Memory B cell (primary cell): ENCODE results near the gene OSBPL5.

Experiments used
- ATAC-seq: fragments of 150-1000 bp; cut with Tn5 transposase; 2 replicates; pipeline ENCODE4 v1.10.0; 2021; ENCODE audit warnings: low read depth, mild to moderate bottlenecking, moderate library complexity
- DNase-seq, 2 donors: peaks; one replicate each; pipeline ENCODE4 v3.0.0; 2022; ENCODE audit warnings: low spot score in 2 of 2
- H3K27ac Mint-ChIP-seq: one replicate; pipeline ENCODE4 v1.8.0; 2022; ENCODE audit warnings: mild to moderate bottlenecking, moderate library complexity, mixed read lengths
- H3K27me3 Mint-ChIP-seq: one replicate; pipeline ENCODE4 v1.8.0; 2022; ENCODE audit warnings: mixed read lengths
- H3K36me3 Mint-ChIP-seq: one replicate; pipeline ENCODE4 v1.8.0; 2022; ENCODE audit warnings: mild to moderate bottlenecking, mixed read lengths
- H3K4me1 Mint-ChIP-seq: one replicate; pipeline ENCODE4 v1.8.0; 2022; ENCODE audit warnings: mixed read lengths
- H3K4me3 Mint-ChIP-seq: one replicate; pipeline ENCODE4 v1.8.0; 2022; ENCODE audit warnings: mild to moderate bottlenecking, moderate library complexity, mixed read lengths
- H3K9me3 Mint-ChIP-seq: one replicate; pipeline ENCODE4 v1.8.0; 2022; ENCODE audit warnings: mixed read lengths

Gene OSBPL5

DNA sequence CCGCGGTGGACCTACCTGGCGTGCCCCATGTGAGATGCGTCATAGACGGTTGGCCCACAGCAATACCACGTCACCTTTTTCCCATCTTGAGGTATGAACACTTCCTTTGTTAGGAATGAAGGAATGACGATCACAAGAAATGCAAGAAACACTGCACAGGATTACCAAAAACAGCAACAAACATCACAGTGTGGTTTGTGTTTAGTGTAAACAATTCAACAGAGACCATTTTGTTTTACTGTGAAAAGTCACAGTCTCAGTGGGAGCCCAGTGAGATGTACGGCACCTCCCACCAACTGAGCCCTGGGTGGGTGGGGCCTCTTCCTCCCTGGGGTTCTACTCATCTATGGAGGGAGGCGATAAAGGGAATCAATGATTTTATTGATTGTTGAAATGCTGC, 124.2 kb downstream of the OSBPL5 start:
- H3K27ac Mint-ChIP-seq, result no peak overlapping the region
- no peak for DNase-seq
- H3K4me3 Mint-ChIP-seq, result no peak overlapping the region
- no peaks in the 10 kb centered on the region for H3K27me3 Mint-ChIP-seq
- H3K36me3 Mint-ChIP-seq, result peaks cover 10% of the 10 kb centered on the region
- no peak for ATAC-seq
- H3K9me3 Mint-ChIP-seq, result no peaks in the 10 kb centered on the region
- H3K4me1 Mint-ChIP-seq, result peaks cover 14% of the 10 kb centered on the region

DNA sequence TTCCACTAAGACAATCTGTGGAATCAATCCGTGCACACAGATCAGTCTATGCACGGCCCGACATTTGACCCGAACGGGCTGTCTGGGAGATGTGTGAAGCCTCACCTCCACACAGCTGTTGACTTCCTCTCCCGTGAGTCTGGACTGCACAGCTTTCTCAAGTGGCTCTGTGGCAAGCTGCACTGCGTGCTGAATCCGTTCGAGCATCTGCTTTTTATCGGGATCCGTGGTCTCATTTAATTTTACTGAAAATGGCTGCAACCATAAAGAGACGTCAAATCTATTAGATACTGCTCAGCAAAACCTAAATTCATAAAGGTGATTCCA, 127.2 kb downstream of the OSBPL5 start:
- H3K27ac Mint-ChIP-seq, result no peak overlapping the region

More for the DNA sequence above, 127.2 kb downstream of the OSBPL5 start:
- Mint-ChIP-seq H3K36me3 (peaks cover 7% of the 10 kb centered on the region), H3K9me3 (no peaks in the 10 kb centered on the region), H3K4me3 (no peak overlapping the region), H3K4me1 (peaks cover 22% of the 10 kb centered on the region), H3K27me3 (no peaks in the 10 kb centered on the region)
- DNase-seq, result no peak
- ATAC-seq, result no peak
